GM21723 (cell line): ENCODE data around the gene NFIB.
A peak's percentile ranks its signal among the peaks of the same experiment; 100 is the strongest.

Experiments used
- ATAC-seq: cut with Tn5 transposase; IDR thresholded peaks from one replicate; pipeline ENCODE4 v1.9.1; 2021; ENCODE audit warnings: mild to moderate bottlenecking, moderate library complexity; ENCODE audit not compliant: unreplicated experiment

Gene NFIB

DNA sequence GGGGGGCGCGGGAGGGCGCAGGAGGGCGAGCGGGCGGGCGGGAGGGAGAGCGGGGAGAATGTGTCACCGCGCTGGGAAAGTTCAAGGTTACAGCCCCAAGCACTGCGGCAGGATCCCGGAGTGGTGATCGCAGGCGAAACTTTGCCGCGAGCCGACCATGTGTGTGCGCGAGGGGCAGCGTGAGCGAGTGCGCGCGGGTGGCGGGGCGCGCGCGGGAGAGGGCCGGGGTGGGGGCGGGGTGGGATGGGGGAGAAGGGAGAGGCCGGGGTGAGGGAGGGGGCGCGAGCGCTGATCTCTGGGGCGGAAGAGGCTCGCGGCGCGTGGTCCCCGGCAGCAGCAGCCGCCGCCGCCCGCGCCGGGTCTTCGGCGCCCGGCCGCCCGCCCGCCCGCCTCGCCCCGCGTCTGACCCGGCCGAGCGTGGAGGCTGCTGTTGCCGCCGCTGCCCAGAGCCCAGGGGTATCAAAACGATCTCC is at the start of gene NFIB:
NFIB (minus strand) TSS at position 191 of the 473 bp plus-strand sequence. CDS start 630 bp downstream, outside the sequence.
- ATAC-seq, result no peak

GRCh38 chr9:14362175-14362574 is 48.2 kb upstream of the NFIB start:
- ATAC-seq, result no peak

- no peak for ATAC-seq
These were observed 47.1 kb upstream of the NFIB start for GRCh38 chr9:14361074-14361473.

DNA sequence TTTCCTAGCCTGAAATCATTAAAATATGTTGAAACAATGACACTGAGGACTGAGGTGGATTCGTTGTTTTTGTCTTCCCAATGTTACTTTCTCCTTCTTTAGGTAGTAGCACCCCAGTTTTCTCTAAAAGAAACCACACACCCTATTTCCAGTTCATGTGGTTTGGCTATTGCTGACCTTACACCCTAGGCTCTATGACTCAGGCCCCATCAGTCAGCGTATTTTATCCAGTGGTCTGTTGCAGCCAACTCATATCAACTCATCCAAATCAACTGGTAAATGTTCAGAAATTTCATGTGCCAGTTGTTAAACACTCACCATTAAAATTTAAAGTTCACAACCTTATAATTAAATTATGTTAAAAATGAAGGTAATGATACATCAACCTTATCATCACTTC is 44.6 kb upstream of the NFIB start:
- ATAC-seq, result no peak

DNA sequence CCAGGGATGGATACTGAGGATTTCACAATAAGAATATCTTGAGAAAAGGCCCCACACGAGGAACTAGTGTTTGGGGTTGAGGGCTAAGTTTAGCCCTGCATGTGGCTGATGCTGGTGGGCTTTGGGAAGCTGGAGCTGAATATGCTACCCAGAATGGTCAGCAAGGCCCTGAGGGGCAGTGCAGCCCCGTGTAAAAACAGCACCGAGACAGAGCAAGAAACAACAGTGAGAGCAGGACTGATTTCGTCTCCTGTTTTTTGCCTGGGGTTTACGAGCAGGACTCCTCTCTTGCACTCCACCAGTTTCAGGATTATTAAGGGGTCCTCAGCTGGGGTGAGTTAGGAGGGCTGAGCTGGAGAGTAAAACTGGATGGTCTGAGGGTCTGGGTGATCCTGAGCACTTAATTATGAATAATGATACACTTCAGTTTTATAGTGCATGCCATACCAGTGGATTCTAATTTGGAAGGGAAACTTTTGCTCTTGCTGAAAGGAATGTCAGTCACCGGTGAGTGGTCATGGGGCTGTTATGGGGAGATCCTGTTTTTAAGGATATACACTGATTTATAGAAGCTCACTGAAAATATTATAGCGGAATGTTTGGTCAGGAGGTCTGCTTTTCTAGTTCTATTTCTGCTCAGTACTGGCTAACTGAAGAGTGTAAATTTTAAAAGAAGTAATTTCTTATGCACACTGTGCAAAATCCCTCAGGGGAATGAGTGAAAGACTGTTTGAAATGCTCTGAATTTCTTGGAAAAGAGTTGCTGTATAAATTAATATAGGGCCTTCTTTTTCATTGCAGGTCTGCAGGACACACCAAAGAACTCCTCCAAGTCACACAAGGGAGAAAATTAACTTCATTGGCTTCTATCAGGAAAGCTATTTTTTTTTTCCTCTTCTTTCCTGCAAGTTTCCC is 42.7 kb upstream of the NFIB start:
- ATAC-seq, result no peak

- no peak for ATAC-seq
These were observed 40.3 kb upstream of the NFIB start for GRCh38 chr9:14354201-14354600.

DNA sequence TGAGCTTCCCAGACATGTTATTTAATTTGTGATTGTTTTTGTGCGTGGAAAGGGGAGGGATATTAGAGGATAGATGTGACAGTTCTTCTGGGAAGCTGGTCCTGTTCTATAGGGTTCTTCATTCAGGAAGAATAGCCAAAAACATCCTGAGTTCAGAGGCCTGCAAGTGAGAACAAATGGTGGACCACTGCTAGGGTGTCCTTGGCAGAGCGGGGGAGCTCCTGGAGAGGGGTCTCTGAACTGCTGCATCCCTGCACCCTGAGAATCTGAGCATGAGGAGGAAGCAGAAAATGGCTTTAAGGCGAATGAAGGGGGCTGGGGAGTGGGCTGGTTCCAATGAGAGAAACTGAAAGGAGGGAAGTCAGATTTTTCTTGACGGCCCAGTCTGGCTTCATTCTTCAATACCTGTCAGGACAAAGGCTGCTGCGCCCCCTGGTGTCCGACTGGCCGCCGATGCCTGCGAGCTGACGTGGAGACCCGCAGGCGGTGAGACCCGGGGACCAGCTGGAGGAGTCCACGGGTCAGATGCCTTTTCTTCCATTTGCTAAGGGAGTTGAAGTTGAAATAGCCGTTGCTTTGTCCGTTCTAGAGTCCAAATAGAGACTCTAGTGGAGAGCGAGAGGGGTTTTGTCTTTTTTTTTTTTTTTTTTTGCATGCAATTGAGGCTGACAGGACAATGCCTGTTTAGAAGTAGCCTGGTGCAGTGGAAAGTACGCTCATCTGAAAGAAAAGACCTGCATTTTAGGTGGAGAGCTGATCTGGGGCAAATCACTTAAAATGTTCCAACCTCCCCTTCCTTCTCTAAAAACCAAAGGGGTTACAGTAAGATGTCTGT is 39.5 kb upstream of the NFIB start:
- ATAC-seq, result peak; percentile 93

- no peak for ATAC-seq
These were observed 38.6 kb upstream of the NFIB start for GRCh38 chr9:14352503-14352902.

DNA sequence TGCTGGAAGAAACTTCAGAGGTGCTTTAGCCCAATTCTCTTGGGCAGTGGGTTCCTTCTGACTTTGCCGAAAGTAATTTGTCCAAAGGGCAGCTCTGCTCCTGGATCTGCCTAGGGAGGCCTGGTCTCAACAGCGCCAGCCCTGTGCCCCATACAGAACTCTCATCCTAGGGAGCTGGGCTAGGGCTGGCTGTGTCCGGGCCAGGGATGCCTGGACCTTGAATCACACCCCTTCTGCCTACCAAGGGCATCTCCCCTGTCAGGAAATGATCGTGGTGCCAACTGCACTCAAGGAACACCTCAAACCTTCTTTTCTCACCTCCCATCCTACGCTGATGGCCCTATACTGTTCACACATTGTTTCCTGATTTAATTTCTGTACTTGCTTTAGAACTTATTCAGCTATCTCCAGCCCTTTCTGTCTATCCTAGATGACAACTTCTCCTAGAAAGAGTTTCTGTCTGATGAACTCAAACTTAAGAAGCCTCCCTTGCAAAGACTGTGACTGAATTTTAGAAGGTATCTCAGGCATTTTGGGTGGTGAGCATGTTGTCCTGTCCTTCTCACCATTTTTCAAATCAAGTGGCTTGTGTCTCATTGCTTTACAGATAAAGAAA is 37.4 kb upstream of the NFIB start:
- ATAC-seq, result no peak

DNA sequence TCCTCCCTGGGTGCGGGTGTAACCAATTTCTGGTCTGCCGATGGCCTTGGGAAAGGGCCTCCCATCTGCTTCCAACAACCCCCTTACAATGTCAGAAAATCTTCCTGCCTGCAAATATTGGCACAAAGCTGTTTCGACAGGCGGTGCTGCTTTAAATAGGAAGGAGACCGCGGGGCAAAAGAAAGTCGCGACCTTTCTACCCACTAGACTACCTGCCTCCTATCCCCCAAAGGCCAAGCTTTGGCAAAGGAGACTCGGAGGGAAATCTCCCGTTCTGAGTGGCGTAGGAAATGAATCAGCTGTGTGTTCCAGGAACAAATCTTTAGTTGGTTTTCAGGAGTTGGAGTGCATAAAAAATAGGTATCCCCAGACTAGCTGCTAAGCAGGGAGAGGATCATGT is 36.8 kb upstream of the NFIB start:
- ATAC-seq, result no peak

GRCh38 chr9:14350349-14350728 is 36.4 kb upstream of the NFIB start:
- ATAC-seq, result no peak

- ATAC-seq, result no peak
These were observed 35.8 kb upstream of the NFIB start for GRCh38 chr9:14349447-14350348.

DNA sequence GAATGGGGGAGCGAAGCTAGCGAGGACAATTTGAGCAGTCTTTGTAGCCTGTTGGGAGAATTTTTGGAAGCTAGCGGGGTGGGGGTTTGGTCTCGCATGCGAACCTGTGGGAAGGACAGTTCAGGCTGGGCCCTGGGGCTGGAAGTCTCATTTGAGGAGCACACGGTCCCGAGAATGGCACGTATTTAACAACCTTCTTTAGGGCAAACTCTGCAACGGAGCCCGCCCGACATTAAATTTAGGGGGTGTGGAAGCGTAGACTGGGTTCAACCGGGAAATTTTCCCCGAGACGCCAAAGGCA is 35.2 kb upstream of the NFIB start:
- ATAC-seq, result no peak

DNA sequence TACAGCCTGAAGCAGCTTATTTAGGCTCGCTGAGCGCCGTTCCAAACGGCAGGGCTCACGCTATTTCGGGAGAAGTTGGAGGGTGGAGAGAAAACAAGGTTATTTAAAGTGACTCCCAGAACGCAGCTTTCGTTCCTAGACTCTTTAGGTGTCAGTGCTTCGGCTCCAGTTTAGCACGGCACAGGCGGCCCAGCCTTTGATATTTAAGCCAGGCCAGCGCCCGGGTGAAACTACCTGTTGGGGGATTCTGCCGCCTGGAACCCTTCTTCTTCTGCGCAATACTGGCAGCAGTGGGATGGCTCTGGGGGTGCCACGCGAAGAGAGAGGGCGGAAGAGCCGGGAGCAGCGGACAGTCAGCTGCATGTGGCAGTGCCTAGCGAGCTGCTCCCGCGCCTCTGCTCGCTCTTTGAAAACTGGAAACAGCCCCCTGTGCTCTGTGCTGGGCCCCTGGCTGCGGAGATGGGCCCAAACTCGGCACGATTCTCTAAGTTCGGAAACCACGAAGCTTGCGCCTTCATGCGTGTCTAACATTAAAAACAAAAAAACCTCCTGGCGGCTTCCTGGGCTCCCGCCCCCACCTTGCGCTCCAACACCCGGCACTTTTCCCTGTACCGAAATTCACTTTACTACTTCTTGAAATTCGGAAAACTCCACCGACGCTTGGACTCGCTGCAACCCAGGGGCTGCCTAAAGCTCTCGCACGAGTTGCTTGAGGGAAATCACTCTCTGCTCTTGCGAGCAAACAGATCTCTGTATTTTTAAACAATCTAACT is 34.6 kb upstream of the NFIB start:
- ATAC-seq, result no peak

DNA sequence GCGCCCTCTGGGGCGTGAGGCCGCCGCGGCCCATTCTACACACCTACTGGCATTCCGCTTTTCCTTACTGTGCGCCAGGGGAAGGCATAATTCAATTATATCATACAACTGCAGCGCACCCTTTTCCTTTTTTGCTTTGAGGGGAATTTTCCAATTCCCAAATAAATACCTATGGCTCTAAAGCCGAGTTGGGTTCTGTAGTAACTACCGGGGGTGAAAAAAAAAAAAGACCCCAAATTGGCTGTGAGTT is 34.1 kb upstream of the NFIB start:
- ATAC-seq, result no peak

DNA sequence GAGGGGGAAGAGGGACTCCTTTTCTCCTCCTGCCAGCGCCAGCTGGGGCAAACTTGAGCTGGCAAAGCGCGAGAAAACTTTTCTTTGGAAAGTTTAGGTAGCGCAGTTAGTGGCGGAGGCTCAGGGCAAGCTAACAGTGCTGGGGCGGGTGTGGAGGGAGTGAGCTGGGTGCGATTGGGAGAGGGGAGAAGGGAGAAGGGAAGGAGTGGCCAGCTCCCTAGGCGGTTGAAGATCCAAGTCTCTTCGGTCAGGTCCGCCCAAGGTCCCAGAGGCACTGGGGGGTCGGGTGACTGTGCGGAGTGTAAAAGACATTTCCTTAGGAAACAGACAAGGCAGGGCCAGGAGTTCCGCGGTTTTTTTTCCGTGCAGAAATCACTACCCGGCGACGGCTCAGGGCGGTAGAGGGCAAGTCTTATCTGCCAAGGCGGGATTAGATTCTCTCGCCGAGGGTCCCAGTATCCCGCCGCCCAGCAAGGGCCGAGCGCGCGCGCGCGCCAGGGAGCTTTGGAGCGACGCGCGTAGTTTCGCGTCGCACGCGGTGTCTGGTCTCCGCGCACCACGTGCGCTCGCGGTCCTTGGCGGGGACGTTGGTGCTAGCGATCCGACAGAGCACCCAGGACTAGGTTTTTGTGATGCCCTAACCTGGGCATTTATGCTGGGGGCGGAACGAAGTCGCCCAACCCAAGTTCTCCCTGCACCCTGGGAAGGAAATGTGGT is 33.6 kb upstream of the NFIB start:
- ATAC-seq, result no peak

GRCh38 chr9:14346811-14347405 is 33.0 kb upstream of the NFIB start:
- ATAC-seq, result no peak

DNA sequence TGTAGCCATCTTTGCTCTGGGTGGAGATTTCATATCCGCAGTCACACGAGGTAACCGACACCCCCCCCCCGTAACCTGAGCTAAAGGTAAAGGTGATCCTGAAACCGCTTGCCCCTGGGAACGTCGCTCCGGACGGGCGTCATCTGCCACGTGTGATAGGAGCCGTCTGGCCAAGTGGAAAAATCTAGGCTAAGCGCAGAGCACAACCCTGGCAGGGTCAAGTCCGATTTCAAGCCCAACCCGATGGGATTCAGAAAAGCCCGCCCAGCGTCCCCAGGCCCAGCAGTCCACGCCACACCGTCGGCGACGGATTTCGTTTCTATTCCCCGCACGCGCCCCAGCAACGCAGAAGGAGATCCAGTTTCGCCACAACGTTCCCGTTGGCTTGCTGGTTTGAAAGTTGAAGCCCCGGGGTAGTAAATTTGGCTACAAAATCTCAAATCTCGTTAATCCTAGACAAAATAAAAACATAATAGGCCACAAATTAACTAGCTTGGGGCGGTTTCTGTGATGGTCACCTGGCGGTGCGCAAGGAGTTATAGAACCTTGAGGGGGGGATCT is 32.4 kb upstream of the NFIB start:
- ATAC-seq, result no peak
